HL-60 (cell line): ENCODE results near the gene STN1.

ENCODE experiments used
- DNase-seq, 2 experiments: peaks; one replicate each; pipeline ENCODE4 v3.0.0-alpha.2; 2010 to 2020; ENCODE audit warnings: low read depth in 1 of 2, low spot score in 1 of 2
- H3K27ac ChIP-seq: fragments of 250-450 bp; sonication (Bioruptor Pico); replicated peaks from 2 replicates; pipeline ENCODE4 v1.5.1; 2020; ENCODE audit warnings: mild to moderate bottlenecking, moderate library complexity
- H3K27me3 ChIP-seq: fragments of 250-450 bp; sonication (Bioruptor Pico); 2 replicates; pipeline ENCODE4 v1.5.1; 2021; ENCODE audit warnings: mild to moderate bottlenecking, moderate library complexity; ENCODE audit not compliant: insufficient read depth, poor library complexity, severe bottlenecking
- H3K4me3 ChIP-seq: replicated peaks from 2 replicates; pipeline ENCODE4 v1.5.1; 2011; ENCODE audit warnings: mild to moderate bottlenecking, control low read depth, low read length; ENCODE audit not compliant: insufficient read depth
- GABPA ChIP-seq: IDR thresholded peaks from 2 replicates; pipeline ENCODE4 v1.6.1; 2012; ENCODE audit warnings: low read depth
- POLR2AphosphoS5 ChIP-seq: IDR thresholded peaks from 2 replicates; pipeline ENCODE4 v1.6.1; 2012; ENCODE audit warnings: low read depth
- REST ChIP-seq: IDR thresholded peaks from 2 replicates; pipeline ENCODE4 v1.6.1; 2012; ENCODE audit warnings: low read depth; ENCODE audit not compliant: insufficient replicate concordance
- SPI1 ChIP-seq: IDR thresholded peaks from 2 replicates; pipeline ENCODE4 v1.6.1; 2012; ENCODE audit warnings: low read depth, mild to moderate bottlenecking, borderline replicate concordance
- TF ChIP-seq, protein P1 (sequence below): IDR thresholded peaks from one replicate; pipeline ENCODE4 v1.5.1; 2011; ENCODE audit warnings: low read length, control low read depth, inconsistent platforms; ENCODE audit not compliant: insufficient read depth

The STN1 gene

DNA sequence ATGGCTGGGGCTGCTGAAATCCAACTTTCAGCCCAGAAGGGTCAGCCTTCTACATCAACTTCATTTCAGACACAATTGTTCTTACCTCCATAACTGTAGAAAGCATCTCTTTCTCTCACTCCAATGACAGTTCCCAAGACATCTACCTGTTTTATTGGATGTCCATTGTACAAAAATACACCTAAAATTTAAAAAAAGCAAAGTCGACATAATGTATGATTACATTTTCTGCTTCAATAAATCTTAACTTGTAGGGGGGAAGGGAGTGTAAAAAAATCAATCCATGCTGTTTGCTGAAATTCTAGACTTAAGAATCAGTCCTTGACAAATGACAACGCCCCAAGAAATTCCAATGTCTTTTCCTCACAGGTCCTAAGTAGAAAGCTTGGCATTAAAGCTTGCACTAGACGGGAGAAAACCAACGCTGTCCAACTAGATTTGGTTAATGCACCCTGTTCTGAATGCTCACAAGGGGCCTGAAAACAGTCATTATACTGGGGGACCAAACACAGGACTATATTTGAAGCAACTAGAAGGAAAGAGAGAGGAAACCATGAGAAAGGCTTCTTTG, 7.5 kb downstream of the STN1 start:
- H3K4me3 ChIP-seq, result no peak overlapping the region
- no peak for TF ChIP-seq GABPA
- TF ChIP-seq POLR2AphosphoS5, result no peak
- TF ChIP-seq, protein P1, sequence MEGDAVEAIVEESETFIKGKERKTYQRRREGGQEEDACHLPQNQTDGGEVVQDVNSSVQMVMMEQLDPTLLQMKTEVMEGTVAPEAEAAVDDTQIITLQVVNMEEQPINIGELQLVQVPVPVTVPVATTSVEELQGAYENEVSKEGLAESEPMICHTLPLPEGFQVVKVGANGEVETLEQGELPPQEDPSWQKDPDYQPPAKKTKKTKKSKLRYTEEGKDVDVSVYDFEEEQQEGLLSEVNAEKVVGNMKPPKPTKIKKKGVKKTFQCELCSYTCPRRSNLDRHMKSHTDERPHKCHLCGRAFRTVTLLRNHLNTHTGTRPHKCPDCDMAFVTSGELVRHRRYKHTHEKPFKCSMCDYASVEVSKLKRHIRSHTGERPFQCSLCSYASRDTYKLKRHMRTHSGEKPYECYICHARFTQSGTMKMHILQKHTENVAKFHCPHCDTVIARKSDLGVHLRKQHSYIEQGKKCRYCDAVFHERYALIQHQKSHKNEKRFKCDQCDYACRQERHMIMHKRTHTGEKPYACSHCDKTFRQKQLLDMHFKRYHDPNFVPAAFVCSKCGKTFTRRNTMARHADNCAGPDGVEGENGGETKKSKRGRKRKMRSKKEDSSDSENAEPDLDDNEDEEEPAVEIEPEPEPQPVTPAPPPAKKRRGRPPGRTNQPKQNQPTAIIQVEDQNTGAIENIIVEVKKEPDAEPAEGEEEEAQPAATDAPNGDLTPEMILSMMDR, result no peak
- TF ChIP-seq REST, result no peak
- TF ChIP-seq SPI1, result no peak
- H3K27ac ChIP-seq, result peak overlapping the region; percentile 92
- DNase-seq, result no peak
- H3K27me3 ChIP-seq, result no peaks in the 10 kb centered on the region

- no peaks in the 10 kb centered on the region for H3K27me3 ChIP-seq
- no peak overlapping the region for H3K4me3 ChIP-seq
- no peak for TF ChIP-seq GABPA
- DNase-seq, result no peak
- H3K27ac ChIP-seq, result no peak overlapping the region
Observed at GRCh38 chr10:103905441-103905840, 12.5 kb downstream of the STN1 start.

- no peak for DNase-seq
Observed at GRCh38 chr10:103901299-103901698, 16.7 kb downstream of the STN1 start.

More at GRCh38 chr10:103901299-103901698, 16.7 kb downstream of the STN1 start:
- Histone ChIP-seq H3K27me3 (no peaks in the 10 kb centered on the region), H3K4me3 (no peak overlapping the region), H3K27ac (no peak overlapping the region)
- no peak for TF ChIP-seq SPI1
- TF ChIP-seq REST, result no peak
- TF ChIP-seq, protein P1, result no peak
- TF ChIP-seq GABPA, result no peak
- no peak for TF ChIP-seq POLR2AphosphoS5
